ENCODE data around the gene SPACA1.
A peak's percentile ranks its signal among the peaks of the same experiment; 100 is the strongest.
"Not testable (repeated sequence)": the region's sequence is repeated elsewhere in the genome, so short reads cannot be mapped to it uniquely, and the experiment has no call there.

The SPACA1 gene

GRCh38 chr6:88047510-88048150 is at the start of gene SPACA1:
Gene SPACA1 (plus strand): TSS chr6:88047841. CDS start chr6:88047906, 65 bp downstream.
- intact Hi-C loops (cut with DNase I), result no loop called here
- DNase-seq, result peak in 3 of 10 donors; percentile 55 to 78 (median 60)

DNA sequence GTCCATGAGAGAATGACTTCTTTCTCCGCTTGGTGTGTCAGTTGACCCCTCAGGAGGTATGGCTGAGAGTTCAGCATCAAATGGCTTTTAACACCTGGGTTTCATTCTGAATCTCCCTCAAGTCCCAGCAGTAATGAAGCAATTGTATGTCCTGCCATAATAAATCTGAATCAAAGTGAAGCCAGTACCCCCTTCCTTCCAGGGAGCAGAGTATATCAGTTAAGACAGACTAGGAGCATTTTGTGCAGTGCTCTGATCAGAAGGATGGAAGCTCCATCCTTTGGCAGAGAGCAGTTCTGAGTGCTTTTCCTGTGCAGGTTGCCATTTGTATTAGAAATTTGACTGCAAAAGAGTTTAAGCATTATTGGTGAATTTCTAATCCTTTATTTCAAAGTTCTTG is 46.9 kb upstream of the SPACA1 start:
- intact Hi-C loops (cut with DNase I), result no loop called here
- DNase-seq, result no peak

DNA sequence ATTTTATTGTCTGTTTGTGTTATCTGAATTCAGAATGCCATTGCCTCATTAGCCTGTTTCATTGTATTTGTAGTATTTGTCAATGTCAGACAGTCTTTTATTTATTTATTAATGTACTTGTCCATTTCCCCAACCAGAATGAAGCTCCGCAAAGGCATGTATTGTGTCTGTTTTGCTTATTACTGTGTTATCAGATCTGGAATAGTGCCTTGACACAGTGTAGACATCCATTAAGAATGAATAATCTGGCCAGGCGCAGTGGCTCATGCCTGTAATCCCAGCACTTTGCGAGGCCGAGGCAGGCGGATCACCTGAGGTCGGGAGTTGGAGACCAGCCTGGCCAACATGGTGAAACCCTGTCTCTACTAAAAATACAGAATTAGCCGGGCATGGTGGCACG is 46.4 kb upstream of the SPACA1 start:
- intact Hi-C loops (cut with DNase I); DNase-seq: not testable (repeated sequence)

- no peak for DNase-seq
- intact Hi-C loops (cut with DNase I), result no loop called here
These were observed 42.9 kb upstream of the SPACA1 start for GRCh38 chr6:88004707-88005106.

GRCh38 chr6:88006557-88006956 is 41.1 kb upstream of the SPACA1 start:
- intact Hi-C loops (cut with DNase I), result no loop called here
- DNase-seq, result no peak

DNA sequence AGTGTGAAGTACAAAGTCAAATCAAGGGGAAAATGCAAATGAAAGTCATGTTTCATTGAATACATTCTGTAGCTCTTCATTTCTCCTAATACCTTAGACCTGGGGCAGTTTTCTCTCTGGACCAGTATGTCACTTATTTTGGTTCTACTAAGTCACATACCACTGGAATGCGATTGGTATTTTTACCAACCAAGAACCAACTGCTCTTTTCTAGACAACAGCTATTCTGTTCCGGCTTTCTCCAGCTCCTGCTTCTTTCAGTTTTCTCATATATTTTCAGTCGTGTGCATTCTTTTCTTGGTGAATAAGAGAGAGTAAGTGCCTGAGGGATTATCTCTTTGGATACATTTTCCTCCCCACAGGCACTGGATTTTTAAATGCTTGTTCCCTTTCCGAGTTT is 39.2 kb upstream of the SPACA1 start:
- intact Hi-C loops (cut with DNase I), result no loop called here
- no peak for DNase-seq

DNA sequence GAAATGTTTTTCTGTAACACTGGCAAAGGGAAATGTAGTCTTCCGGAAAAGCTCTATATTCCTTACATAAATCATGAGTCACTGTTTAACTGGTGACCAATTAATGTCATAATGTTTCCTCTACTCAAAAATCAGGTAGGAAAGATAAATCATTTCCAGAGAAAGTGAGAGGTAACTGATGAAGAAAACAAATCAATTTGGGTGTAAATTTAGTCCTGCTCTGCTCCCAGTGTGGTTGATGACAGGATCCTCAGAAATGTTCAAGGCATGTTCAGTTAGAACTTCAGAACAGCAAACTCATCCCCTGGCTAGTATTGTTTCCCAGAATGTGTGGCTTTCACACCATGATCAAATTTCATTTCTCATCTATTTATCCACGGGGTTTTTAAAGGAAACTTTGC is 38.8 kb upstream of the SPACA1 start:
- intact Hi-C loops (cut with DNase I), result no loop called here
- DNase-seq, result no peak

GRCh38 chr6:88013015-88013414 is 34.6 kb upstream of the SPACA1 start:
- intact Hi-C loops (cut with DNase I), result no loop called here
- DNase-seq, result no peak

GRCh38 chr6:88013554-88013953 is 34.1 kb upstream of the SPACA1 start:
- intact Hi-C loops (cut with DNase I), result no loop called here
- no peak for DNase-seq

- intact Hi-C loops (cut with DNase I), result no loop called here
- DNase-seq, result no peak
These were observed 27.2 kb upstream of the SPACA1 start for GRCh38 chr6:88020439-88020838.

DNA sequence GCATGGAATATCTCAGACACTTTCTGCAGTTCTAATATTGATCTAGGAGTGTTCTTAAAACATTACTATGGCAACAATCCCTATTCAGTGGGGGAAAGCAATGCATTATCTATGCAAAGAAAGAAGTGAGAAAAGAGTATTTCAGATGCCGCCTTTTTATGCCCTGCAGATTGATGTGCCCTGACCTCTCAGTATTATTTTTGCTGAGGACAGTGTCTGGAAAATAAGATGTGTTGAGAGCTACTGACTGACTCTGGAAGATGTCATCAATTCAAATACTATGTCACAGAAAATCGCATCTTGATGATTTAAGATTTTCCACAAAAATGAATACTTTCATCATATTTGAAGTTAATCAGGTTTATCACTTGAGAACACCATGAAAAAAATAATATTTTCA is 22.9 kb upstream of the SPACA1 start:
- intact Hi-C loops (cut with DNase I), result no loop called here
- no peak for DNase-seq

GRCh38 chr6:88031550-88031949 is 16.1 kb upstream of the SPACA1 start:
- intact Hi-C loops (cut with DNase I), result no loop called here
- no peak for DNase-seq

DNA sequence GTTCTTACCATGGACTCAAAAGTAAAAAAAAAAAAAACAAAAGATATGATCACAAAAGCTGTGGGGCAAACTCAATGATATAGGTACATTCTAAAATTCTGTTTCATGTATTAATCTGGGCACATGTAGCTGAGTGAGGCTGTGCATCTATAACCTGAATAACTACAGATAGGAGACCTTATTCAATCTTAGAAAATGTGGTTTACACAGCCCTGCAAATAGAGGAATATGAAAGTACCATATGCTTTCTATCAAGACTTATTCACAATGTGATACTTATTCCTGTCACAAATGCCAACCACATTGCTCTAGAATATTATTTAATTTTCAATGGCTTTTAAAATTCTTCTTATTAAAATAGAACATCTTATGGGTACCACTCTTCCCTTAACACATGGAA is 3.1 kb upstream of the SPACA1 start:
- DNase-seq, result no peak
- intact Hi-C loops (cut with DNase I), result no loop called here

- intact Hi-C loops (cut with DNase I), result no loop called here
- DNase-seq, result no peak
These were observed 2.0 kb upstream of the SPACA1 start for GRCh38 chr6:88045521-88046136.

DNA sequence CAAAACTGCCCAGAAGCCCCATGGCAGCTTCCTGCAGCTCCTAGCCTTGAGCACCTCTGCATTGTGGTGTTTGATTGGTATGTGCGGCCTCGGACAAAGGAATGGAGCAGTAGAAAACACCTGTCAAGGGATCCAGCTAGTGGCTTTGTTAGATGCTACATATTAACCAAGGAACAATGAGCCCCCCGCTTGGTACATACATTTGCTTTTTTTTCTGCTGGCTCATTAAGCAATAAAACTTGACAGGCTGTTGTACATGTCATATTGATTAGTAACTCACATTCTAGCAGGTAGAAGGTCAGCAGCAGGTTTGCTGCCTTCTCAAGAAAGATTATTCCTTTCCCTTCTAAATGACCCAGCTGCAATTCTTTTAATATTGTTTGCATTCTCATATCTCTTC is 937 bp downstream of the SPACA1 start:
- intact Hi-C loops (cut with DNase I), result no loop called here
- no peak for DNase-seq

- intact Hi-C loops (cut with DNase I), result no loop called here
- no peak for DNase-seq
These were observed 2.6 kb downstream of the SPACA1 start for GRCh38 chr6:88050140-88050818.

DNA sequence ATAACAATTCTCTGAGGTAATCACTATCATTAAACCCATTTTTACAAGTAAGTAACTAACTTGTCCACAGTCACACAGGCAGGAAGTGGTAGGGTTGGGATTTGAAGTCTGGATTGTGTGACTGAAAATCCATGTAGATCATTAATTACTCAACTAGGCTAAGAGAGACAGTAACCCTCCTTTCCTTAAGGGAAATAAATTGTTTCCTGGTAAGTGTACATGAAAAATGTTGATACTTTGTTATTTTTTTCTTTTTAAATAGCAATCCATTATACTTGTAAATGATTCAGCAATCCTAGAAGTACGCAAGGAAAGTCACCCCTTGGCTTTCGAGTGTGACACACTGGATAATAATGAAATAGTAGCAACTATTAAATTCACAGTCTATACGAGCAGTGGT is 11.6 kb downstream of the SPACA1 start:
- intact Hi-C loops (cut with DNase I), result no loop called here
- no peak for DNase-seq

DNA sequence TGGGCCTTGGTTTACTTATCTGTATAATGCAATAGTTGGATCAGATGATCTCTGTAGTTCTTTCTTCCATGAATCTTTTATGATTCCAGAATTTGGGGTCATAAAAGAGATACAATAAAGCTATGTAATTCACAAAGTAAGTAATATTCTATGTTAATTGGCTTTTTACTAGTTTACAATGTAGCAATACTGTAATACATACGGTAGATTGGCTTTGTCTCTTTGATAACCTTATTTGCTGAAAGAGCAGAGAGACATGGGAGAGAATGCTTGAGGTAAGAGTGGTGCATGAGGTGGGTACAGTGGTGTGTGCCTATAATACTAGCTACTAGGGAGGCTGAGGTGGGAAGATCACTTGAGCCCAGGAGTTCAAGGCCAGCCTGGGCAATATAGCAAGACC is 14.7 kb downstream of the SPACA1 start:
- no peak for DNase-seq
- intact Hi-C loops (cut with DNase I), result no loop called here

DNA sequence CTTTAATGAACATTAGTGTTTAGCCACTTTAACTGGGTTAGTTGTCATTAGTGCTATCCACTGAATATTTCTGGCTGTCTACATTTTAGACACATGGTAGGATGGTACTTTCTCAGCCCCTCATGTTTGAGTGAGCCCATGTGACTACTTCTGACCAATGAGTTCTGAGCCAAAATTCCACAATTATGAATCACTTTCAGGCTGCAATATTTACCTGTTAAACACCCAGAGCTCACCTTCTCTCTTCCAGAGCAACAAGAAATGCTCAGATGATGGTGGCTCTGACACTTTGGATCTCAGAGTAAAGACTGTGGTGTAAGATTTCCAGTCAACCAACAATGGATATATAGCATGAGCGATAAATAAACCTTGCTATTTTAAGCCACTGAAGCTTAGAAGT is 24.8 kb downstream of the SPACA1 start:
- intact Hi-C loops (cut with DNase I), result no loop called here
- no peak for DNase-seq

GRCh38 chr6:88074791-88075190 is 27.1 kb downstream of the SPACA1 start:
- DNase-seq, result no peak
- intact Hi-C loops (cut with DNase I), result no loop called here

DNA sequence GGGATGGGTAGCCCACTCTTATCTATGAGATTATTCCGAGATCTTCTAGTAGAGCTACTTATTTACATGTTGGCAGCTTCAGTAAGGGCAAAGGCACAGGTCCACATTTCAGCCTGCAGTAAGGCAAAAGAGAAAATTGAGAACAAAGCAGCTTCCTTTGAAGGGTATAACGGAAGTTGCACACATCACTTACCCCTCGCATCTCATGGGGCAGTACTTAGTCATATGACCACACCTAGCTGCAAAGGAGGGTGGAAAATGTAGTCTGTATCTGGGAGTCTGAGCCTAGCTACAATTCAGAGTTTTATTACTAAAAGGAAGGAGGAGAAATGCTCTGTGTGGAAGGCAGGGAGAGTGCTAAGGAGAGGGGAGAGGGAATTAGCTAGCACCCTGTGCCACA is 29.7 kb downstream of the SPACA1 start:
- intact Hi-C loops (cut with DNase I), result no loop called here

GRCh38 chr6:88086792-88087191 is 39.2 kb downstream of the SPACA1 start:
- intact Hi-C loops (cut with DNase I), result no loop called here
- DNase-seq, result no peak

More for the DNA sequence above, 29.7 kb downstream of the SPACA1 start:
- DNase-seq, result no peak

Data from posterior cingulate gyrus (tissue), 11 donors.